HG03097 (cell line): ENCODE results near the gene THOC6.

ENCODE experiments used
- ATAC-seq: cut with Tn5 transposase; IDR thresholded peaks from one replicate; pipeline ENCODE4 v1.9.1; 2021; ENCODE audit not compliant: unreplicated experiment, low FRiP score

THOC6 gene

GRCh38 chr16:2991566-2992261 lies 32.1 kb upstream of the THOC6 start:
- no peak for ATAC-seq

GRCh38 chr16:2992383-2993081 lies 31.3 kb upstream of the THOC6 start:
- no peak for ATAC-seq

- ATAC-seq = no peak
These were observed 27.5 kb upstream of the THOC6 start for GRCh38 chr16:2996298-2996697.

- no peak for ATAC-seq
These were observed 23.9 kb upstream of the THOC6 start for GRCh38 chr16:2999929-3000328.

GRCh38 chr16:3000540-3000939 lies 23.3 kb upstream of the THOC6 start:
- no peak for ATAC-seq

GRCh38 chr16:3001316-3001715 lies 22.5 kb upstream of the THOC6 start:
- ATAC-seq = no peak

- ATAC-seq = peak; percentile 91
These were observed 20.1 kb upstream of the THOC6 start for GRCh38 chr16:3003582-3004270.

- peak; percentile 16 for ATAC-seq
These were observed 19.5 kb upstream of the THOC6 start for GRCh38 chr16:3004319-3004718.

GRCh38 chr16:3004781-3005284 lies 19.0 kb upstream of the THOC6 start:
- ATAC-seq = no peak

- no peak for ATAC-seq
These were observed 16.5 kb upstream of the THOC6 start for GRCh38 chr16:3007059-3007956.

GRCh38 chr16:3007957-3008689 lies 15.7 kb upstream of the THOC6 start:
- no peak for ATAC-seq

GRCh38 chr16:3008690-3009037 lies 15.2 kb upstream of the THOC6 start:
- no peak for ATAC-seq

GRCh38 chr16:3009568-3010390 lies 14.1 kb upstream of the THOC6 start:
- no peak for ATAC-seq

- no peak for ATAC-seq
These were observed 13.3 kb upstream of the THOC6 start for GRCh38 chr16:3010510-3010909.

- no peak for ATAC-seq
These were observed 11.6 kb upstream of the THOC6 start for GRCh38 chr16:3012246-3012645.

- no peak for ATAC-seq
These were observed 10.9 kb upstream of the THOC6 start, which contains the start of gene CLDN9 for GRCh38 chr16:3012828-3013420. Gene CLDN9, plus strand, starts transcription at chr16:3012923. Its CDS starts 440 bp downstream, at chr16:3013363.

GRCh38 chr16:3013491-3013951 lies 10.3 kb upstream of the THOC6 start:
- ATAC-seq = no peak

- ATAC-seq = no peak
These were observed 9.7 kb upstream of the THOC6 start for GRCh38 chr16:3013998-3014690.
